ENCODE results near the gene PTPN1.

PTPN1 gene

DNA sequence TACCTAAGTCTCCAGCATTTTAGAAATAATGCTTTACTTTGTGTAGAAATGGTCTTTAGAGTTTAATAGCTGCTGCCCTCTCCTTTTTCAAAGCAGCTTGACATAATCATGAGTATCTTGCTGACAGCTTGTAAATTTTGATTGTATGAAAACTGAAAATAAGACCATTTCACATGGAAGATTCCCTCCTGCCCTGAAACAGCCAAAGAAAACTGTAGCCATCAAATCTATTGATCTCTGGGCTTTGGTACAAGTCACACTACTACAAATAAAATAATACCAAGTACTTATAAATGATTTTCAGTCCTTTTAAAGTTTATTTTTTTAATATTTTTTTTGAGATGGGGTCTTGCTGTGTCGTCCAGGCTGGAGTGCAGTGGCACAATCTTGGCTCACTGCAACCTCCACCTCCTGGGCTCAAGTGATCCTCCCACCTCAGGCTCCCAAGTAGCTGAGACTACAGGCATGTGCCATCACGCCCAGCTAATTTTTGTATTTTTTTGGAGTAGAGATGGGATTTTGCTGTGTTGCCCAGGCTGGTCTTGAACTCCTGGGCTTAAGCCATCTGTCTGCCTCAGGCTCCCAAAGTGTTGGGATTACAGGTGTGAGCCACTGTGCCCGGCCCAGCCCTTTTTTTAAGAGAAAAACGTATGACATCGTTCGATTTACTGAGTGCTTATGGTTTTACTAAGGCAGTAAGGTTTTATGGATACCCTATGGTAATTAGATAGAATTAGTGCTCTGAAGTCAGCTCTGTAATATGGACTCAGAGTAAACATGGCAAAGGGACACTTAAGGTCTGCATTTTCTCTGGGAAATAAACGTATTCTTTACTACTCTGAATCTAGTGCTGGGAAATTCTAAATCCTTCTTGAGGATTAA is 7.0 kb downstream of the PTPN1 start:
- Histone ChIP-seq H3K9me3 (no peaks in the 10 kb centered on the region), H3K4me1 (peaks cover 0 to 100% (median 40%) of the 10 kb centered on the region in 4 donors), H3K4me3 (no peak overlapping the region), H3K27ac (no peak overlapping the region), H3K27me3 (no peaks in the 10 kb centered on the region), H3K36me3 (no peaks in the 10 kb centered on the region)
- no peak for DNase-seq
- intact Hi-C loops (cut with DNase I; ENCODE audit: low total_unique reads) = no loop called here
- TF ChIP-seq, protein P1, sequence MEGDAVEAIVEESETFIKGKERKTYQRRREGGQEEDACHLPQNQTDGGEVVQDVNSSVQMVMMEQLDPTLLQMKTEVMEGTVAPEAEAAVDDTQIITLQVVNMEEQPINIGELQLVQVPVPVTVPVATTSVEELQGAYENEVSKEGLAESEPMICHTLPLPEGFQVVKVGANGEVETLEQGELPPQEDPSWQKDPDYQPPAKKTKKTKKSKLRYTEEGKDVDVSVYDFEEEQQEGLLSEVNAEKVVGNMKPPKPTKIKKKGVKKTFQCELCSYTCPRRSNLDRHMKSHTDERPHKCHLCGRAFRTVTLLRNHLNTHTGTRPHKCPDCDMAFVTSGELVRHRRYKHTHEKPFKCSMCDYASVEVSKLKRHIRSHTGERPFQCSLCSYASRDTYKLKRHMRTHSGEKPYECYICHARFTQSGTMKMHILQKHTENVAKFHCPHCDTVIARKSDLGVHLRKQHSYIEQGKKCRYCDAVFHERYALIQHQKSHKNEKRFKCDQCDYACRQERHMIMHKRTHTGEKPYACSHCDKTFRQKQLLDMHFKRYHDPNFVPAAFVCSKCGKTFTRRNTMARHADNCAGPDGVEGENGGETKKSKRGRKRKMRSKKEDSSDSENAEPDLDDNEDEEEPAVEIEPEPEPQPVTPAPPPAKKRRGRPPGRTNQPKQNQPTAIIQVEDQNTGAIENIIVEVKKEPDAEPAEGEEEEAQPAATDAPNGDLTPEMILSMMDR (IDR thresholded peaks at IDR 0.05) = no peak

DNA sequence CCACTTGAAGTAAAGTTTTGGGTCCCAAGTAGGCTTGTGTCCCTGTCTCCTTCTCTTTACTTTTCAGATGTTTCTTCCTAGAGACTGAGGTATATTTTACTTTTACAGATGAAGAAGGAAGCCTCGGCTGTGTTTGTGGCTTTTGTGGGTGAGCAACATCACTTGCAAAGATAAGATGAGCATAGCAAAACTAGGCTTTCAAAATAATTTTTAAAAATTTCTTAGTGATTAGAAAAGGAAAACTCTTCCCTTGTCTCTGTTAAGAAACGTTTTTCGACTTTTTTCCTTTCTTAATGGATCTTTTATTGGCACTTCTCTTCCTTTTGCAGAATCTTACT is 7.6 kb downstream of the PTPN1 start:
- intact Hi-C loops (cut with DNase I; ENCODE audit: low total_unique reads) = no loop called here
- Histone ChIP-seq H3K4me1 (peaks cover 0 to 95% (median 37%) of the 10 kb centered on the region in 4 donors), H3K36me3 (no peaks in the 10 kb centered on the region), H3K9me3 (no peaks in the 10 kb centered on the region), H3K27me3 (no peaks in the 10 kb centered on the region), H3K27ac (no peak overlapping the region), H3K4me3 (no peak overlapping the region)
- TF ChIP-seq, protein P1 (IDR thresholded peaks at IDR 0.05) = no peak
- DNase-seq = no peak

DNA sequence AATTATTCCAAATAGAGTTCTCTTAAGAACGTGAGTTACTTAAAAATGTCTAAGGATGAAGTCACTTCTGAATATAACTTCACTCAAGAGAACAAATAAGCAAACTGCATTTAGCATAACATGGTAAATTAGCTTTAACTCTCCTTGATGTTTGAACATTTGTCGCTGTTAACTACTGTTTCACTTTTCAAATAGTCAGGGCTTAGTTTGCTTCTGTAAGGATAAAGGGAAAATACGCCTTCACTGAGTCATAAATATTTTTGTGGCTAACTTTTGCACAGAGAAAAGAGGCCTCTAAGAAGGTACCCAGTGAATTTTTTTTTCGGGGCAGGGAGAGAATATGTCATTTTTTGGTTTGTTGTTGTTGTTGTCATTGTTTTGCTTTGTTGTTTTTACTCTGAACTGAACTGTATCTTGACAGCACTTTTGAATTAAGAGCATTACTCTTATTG is 8.1 kb downstream of the PTPN1 start:
- Histone ChIP-seq H3K27ac (no peak overlapping the region), H3K4me1 (peaks cover 0 to 92% (median 33%) of the 10 kb centered on the region in 4 donors), H3K27me3 (no peaks in the 10 kb centered on the region), H3K36me3 (no peaks in the 10 kb centered on the region), H3K9me3 (no peaks in the 10 kb centered on the region), H3K4me3 (no peak overlapping the region)
- intact Hi-C loops (cut with DNase I; ENCODE audit: low total_unique reads) = no loop called here
- TF ChIP-seq, protein P1 (IDR thresholded peaks at IDR 0.05) = no peak
- DNase-seq = no peak

DNA sequence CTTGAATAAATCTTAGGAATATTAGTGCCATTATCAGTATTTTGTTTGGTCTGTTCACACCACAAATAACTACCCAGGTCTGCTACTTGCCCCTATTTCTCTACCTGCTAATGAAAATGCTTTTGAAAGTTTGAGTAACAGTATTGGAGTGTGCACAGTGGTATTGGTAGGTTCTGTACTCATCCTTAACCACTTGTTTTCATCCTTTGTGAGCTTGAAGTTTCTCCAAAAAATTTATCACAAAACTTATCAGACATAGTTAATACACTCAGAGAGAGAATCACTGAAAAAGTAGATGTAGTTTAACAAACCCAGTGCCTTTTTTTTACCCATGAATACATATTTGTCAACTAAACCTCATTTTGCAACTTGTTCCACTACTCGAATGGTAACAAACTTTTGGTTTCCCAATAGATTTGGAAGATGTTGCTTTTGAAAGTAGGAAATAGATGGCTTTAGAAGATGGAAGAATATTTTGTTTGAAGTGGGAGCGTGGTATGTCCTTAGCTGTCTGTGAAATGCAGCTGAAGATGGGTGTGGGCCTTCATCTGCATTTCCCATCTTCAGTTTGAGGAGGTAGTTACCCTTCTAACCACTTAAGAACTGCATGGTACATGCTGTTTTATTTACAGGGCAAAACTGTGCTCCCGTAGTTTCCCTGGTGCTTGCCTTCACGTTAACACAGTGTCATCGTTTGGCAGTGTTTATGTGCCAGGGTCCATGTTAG is 9.0 kb downstream of the PTPN1 start:
- Histone ChIP-seq H3K4me3 (no peak overlapping the region), H3K4me1 (peaks cover 0 to 86% (median 27%) of the 10 kb centered on the region in 4 donors), H3K27me3 (no peaks in the 10 kb centered on the region), H3K27ac (no peak overlapping the region), H3K36me3 (no peaks in the 10 kb centered on the region), H3K9me3 (no peaks in the 10 kb centered on the region)
- intact Hi-C loops (cut with DNase I; ENCODE audit: low total_unique reads) = no loop called here
- DNase-seq = no peak
- TF ChIP-seq, protein P1 (IDR thresholded peaks at IDR 0.05) = no peak

DNA sequence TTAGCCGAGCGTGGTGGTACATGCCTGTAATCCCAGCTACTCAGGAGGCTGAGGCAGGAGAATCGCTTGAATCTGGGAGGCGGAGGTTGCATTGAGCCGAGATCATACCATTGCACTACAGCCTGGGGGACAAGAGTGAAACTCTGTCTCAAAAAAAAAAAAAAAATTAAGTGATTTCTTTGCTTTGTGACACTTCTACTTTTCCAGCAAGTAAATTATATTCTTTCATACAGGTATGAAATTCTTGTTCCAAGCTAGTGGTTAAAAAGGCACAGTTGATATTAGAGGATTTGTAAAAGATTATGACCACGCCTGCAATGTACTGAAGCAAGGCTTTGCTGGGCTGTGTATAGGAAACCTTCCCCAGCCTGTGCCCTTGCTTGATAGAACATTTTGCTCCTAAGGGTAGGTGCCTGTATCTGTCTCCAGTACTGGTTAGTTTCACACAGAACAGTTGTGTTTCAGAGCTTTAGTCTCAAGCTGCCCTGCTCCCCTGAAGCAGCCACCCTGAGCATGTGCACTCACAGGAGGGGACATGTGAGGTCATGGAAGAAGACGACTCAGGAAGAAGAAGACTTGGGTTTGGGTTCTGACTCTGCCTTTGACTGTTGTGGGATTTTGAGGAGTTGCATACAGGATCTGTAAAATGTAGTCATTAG is 10.2 kb downstream of the PTPN1 start:
- H3K36me3 ChIP-seq = no peaks in the 10 kb centered on the region
- DNase-seq = no peak
- H3K9me3 ChIP-seq = no peaks in the 10 kb centered on the region
- no peaks in the 10 kb centered on the region for H3K27me3 ChIP-seq
- H3K4me1 ChIP-seq = peaks cover 0 to 74% (median 20%) of the 10 kb centered on the region in 4 donors
- H3K4me3 ChIP-seq = no peak overlapping the region
- H3K27ac ChIP-seq = no peak overlapping the region
- intact Hi-C loops (cut with DNase I; ENCODE audit: low total_unique reads) = no loop called here
- TF ChIP-seq, protein P1 (IDR thresholded peaks at IDR 0.05) = no peak
